Activated T-cell treated with anti-CD3 and anti-CD28 coated beads, Interleukin-2, amount 50 U/mL, for 48 hours (primary cell): ENCODE results near the gene HSP90AB1.

Experiments used
- DNase-seq, 2 experiments: peaks; one replicate each; pipeline ENCODE4 v3.0.0-alpha.2; 2020

The HSP90AB1 gene

DNA sequence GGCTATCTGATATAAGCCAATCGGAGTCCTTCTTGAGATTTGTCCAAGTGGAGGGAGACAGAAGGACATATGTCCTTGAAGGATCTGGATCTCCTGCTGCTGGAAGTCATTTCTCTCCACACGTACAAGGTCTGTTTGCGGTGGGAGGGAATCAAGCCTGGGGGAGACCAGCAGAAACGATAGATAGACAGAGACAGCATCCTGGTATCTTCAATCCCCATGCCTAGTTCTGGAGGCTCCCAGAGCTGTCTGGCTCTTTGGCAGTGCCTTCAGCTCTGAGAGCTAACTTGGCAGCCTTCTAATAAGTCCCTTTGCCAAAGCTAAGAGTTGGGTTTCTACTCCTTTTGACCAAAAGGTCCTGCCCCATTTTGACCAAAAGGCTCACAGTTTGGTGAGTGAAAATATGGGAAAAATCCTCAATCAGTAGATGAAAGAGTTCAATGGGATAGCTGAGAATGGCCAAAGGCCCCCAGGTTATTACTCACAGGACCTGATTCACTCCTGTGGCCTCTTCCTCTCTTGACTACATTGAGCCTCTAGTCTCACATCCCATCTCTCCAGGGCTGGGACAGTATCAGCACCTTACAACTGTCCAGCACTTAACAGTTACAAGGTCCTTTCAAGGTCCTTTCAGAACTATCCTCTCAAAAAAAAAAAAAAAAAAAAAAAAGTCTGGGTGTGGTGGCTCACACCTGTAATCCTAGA, 45.9 kb downstream of the HSP90AB1 start:
- DNase-seq: no peak

DNA sequence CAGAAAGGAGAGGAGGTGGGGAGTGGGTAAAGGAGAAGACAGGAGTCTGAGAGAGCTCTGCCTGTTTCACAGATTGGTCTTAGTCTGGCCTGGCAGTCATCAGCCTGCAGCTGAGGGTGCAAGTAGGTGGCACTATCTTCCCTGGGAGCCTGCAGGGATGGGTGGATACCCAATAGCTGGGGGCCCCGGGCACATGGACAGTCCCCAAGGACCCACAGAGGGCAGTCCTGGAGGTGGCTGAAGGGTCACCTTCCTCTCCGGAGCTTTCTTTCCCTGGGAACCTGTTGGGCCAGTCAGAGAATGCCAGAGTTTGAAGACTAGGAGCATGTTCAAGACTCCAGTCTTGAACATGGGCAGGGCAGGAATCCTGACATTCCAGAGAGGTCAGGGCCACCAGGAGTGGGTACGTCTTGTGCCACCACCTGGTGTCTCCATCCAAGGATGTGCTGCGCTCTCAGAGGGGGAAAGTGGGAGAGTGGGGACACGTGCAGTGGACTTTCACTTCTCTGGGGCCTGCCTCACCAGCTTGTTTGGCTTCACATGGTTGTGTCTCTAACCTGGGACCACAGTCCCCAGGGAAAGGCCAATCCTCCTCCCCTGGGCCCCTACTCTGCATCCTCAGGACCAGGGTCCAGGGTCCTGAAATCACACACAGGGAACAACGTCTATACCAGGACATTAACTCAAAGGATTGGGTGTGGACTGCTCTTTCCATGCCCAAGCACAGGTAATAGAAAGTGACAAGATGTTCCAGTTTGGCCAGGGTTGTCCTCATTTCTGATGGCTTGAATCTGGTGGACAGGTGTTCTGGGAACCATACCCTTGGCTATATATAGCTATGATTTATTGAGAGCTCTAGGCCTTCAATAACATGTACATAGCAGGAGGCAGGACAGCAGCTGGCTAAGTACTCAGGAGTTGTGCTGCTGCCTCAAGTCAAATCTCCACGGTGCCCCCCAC, 48.2 kb downstream of the HSP90AB1 start:
- DNase-seq: no peak

- peak; percentile 66 to 71 for DNase-seq
Measured at GRCh38 chr6:44297063-44298038, 50.5 kb downstream of the HSP90AB1 start.

DNA sequence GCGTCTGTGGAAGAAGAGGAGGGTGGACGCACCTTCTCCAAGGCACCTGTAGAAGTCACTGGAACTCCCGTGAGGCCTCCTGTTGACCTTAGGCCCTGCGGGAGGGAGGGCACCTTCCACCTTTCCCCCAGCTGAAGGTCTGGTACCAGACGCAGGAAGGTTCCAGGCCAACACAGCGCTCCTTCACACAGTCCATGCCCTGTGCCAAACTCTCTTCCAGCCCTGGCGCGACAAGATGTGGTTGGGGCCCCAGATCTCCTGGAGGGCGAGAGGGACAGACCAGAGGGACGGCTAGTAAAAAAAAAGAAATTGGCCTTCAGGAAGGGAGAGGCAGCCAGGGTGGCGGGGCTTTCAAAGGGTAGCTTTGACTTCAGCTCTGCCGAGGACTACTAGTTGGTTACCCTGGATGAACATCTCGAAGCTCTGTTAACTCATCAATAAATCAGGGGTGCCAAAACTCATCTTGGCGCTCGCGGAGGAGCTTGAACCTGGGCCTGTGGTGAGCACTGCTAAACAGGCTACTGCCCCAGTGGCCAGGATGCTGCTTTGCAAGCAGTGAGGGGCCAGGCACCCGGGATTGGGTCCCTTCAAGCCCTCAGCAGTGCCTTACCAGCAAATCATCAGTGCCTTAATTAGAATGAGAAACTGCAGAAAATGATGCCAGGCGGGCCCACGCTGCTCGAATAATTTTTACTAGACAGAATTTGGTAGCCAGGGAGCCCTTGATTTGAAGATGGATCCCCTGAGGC, 51.3 kb downstream of the HSP90AB1 start:
- no peak for DNase-seq

- no peak for DNase-seq
Measured at GRCh38 chr6:44298864-44299263, 52.0 kb downstream of the HSP90AB1 start.

GRCh38 chr6:44300292-44300823, 53.5 kb downstream of the HSP90AB1 start:
- DNase-seq: no peak

GRCh38 chr6:44301106-44301505, 54.2 kb downstream of the HSP90AB1 start:
- no peak for DNase-seq

DNA sequence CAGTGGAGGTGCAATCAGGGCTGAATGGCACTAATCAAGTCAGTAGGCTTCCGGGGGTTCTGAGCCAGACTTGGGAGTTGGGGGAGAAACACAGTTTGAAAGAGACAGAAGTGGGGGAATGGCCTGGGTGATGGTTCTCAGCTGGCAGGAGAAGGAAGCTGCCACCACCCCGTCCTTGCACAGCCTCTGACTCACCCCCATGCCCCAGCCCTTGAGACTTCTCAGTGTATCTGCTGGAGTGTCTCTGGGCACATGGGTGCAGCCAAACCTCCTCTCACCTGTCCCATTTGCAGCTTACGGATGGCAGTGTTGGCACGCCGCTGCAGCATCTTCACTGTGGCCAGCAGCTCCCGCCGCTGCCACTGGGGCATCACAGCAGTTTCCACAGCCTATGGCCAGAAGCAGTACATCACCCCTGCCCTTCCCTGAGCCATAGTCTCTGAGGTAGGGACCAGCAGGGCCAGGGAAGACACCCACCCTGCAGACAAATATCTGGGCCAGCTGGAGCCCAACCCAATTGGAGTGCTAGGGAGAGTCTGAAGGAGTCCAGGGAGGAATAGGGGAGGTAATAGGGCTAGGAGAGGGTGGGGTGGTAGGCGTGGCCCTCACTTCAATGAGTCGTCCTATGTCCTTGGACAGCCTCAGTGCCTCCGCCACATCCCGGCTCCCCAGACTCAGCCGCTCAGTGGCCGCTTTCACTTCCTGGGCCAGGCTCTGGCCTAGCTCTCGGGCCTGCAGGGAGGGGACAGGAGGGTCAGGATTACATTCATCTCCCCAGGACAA, 55.1 kb downstream of the HSP90AB1 start:
- no peak for DNase-seq

DNA sequence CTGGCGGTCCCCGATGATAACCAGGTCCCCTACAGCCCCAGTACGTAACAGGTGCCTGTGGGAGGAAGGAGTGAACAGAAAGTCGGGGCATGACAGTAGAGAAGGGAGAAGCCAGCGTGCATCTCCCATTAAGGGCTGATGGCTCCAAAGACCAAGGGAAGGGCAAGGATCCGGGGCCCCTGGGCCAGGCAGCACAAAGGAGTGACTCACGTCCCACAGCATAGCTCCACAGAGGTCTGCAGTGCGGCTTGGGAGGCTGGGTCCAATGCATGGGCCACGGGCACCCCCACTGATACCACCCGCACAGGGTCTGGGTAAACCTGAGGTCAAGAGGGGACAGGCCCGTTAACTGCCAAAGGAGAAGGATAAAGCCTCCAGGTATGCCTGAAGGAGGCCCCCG, 56.0 kb downstream of the HSP90AB1 start:
- no peak for DNase-seq
